Liver (tissue), 3 donors: Measurements from ENCODE around the gene SLC24A3.

Source experiments
- GABPA ChIP-seq, 2 donors: IDR thresholded peaks in 1 of 2; conservative IDR thresholded peaks in 1 of 2; 2 replicates each; pipeline ENCODE4 v1.6.1; 2016; ENCODE audit warnings: antibody characterized with exemption in 2 of 2, mild to moderate bottlenecking in 1 of 2, moderate library complexity in 1 of 2
- RAD21 ChIP-seq, 2 donors: IDR thresholded peaks; 2 replicates each; pipeline ENCODE4 v1.6.1; 2016; ENCODE audit warnings: antibody characterized with exemption in 2 of 2, mild to moderate bottlenecking in 2 of 2
- TAF1 ChIP-seq: conservative IDR thresholded peaks from 2 replicates; pipeline ENCODE4 v1.6.1; 2016; ENCODE audit warnings: antibody characterized with exemption, mild to moderate bottlenecking
- TF ChIP-seq, protein P1 (sequence below): fragments of 150-350 bp; IDR thresholded peaks from 2 replicates; pipeline ENCODE4 v1.5.1; 2017; ENCODE audit warnings: improper control_type of control experiment, low read depth, low read length; ENCODE audit not compliant: missing input control
- TF ChIP-seq, protein P2 (sequence below): IDR thresholded peaks from 2 replicates; pipeline ENCODE4 v1.6.1; 2016; ENCODE audit warnings: antibody characterized with exemption, mild to moderate bottlenecking
- TF ChIP-seq, protein P3 (sequence below): IDR thresholded peaks from 2 replicates; pipeline ENCODE4 v1.6.1; 2016; ENCODE audit warnings: antibody characterized with exemption
- donor health status: healthy.
- donor health status: healthy.

DNA sequence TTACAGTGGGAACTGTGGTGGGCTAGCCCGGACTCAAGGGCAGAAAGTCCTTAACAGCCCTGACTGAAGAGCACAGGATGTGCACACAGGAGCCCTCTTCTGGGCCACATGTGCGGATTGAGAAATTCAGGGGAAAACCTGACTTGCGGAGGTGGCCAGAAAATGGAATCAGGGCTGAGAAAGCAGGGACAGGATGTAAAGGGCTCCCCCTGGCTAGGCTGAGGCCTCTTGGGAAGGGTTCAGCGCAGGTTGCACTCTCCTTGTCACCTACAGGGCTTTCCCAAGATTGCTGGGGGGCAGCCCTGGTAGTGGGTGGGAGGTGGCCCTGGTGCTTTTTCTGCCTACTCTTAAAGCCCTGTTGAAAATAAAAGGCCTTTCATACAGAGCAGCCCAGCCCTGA, 251.2 kb downstream of the SLC24A3 start:
- TF ChIP-seq RAD21 (IDR thresholded peaks at IDR 0.05) (no peak), TAF1 (no peak), GABPA (IDR thresholded peaks at IDR 0.05 in 1 of 2, conservative IDR thresholded peaks at IDR 0.05 in 1 of 2) (no peak)
- TF ChIP-seq, protein P1, sequence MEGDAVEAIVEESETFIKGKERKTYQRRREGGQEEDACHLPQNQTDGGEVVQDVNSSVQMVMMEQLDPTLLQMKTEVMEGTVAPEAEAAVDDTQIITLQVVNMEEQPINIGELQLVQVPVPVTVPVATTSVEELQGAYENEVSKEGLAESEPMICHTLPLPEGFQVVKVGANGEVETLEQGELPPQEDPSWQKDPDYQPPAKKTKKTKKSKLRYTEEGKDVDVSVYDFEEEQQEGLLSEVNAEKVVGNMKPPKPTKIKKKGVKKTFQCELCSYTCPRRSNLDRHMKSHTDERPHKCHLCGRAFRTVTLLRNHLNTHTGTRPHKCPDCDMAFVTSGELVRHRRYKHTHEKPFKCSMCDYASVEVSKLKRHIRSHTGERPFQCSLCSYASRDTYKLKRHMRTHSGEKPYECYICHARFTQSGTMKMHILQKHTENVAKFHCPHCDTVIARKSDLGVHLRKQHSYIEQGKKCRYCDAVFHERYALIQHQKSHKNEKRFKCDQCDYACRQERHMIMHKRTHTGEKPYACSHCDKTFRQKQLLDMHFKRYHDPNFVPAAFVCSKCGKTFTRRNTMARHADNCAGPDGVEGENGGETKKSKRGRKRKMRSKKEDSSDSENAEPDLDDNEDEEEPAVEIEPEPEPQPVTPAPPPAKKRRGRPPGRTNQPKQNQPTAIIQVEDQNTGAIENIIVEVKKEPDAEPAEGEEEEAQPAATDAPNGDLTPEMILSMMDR, result no peak
- TF ChIP-seq, protein P2, sequence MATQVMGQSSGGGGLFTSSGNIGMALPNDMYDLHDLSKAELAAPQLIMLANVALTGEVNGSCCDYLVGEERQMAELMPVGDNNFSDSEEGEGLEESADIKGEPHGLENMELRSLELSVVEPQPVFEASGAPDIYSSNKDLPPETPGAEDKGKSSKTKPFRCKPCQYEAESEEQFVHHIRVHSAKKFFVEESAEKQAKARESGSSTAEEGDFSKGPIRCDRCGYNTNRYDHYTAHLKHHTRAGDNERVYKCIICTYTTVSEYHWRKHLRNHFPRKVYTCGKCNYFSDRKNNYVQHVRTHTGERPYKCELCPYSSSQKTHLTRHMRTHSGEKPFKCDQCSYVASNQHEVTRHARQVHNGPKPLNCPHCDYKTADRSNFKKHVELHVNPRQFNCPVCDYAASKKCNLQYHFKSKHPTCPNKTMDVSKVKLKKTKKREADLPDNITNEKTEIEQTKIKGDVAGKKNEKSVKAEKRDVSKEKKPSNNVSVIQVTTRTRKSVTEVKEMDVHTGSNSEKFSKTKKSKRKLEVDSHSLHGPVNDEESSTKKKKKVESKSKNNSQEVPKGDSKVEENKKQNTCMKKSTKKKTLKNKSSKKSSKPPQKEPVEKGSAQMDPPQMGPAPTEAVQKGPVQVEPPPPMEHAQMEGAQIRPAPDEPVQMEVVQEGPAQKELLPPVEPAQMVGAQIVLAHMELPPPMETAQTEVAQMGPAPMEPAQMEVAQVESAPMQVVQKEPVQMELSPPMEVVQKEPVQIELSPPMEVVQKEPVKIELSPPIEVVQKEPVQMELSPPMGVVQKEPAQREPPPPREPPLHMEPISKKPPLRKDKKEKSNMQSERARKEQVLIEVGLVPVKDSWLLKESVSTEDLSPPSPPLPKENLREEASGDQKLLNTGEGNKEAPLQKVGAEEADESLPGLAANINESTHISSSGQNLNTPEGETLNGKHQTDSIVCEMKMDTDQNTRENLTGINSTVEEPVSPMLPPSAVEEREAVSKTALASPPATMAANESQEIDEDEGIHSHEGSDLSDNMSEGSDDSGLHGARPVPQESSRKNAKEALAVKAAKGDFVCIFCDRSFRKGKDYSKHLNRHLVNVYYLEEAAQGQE, result no peak
- TF ChIP-seq, protein P3, sequence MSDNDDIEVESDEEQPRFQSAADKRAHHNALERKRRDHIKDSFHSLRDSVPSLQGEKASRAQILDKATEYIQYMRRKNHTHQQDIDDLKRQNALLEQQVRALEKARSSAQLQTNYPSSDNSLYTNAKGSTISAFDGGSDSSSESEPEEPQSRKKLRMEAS, result no peak
